PC-3 (cell line): Measurements from ENCODE around the gene CRACR2B.

Experiments
- CTCF ChIP-seq: fragments of 300-600 bp; sonication (generic); conservative IDR thresholded peaks from 2 replicates; pipeline ENCODE4 v1.5.1; 2017; ENCODE audit warnings: antibody characterized with exemption, low read depth, mild to moderate bottlenecking, low read length
- EZH2phosphoT487 ChIP-seq: fragments of 300-600 bp; sonication (generic); IDR thresholded peaks from 2 replicates; pipeline ENCODE4 v1.6.1; 2018; ENCODE audit warnings: mild to moderate bottlenecking, antibody characterized with exemption, low read length, borderline replicate concordance

GRCh38 chr11:827146-827896 lies 398 bp upstream of the CRACR2B start:
- TF ChIP-seq EZH2phosphoT487: no peak
- TF ChIP-seq CTCF: no peak
